GM18867 (cell line): ENCODE measurements around the gene MGAT4A.
"Not testable (repeated sequence)": the region's sequence is repeated elsewhere in the genome, so short reads cannot be mapped to it uniquely, and the experiment has no call there.

ENCODE experiments used
- ATAC-seq: cut with Tn5 transposase; IDR thresholded peaks from one replicate; pipeline ENCODE4 v1.9.1; 2021; ENCODE audit warnings: mild to moderate bottlenecking, moderate library complexity; ENCODE audit not compliant: unreplicated experiment

Gene MGAT4A

GRCh38 chr2:98730707-98731040 is 258 bp downstream of the MGAT4A start:
- peak; percentile 70 for ATAC-seq

DNA sequence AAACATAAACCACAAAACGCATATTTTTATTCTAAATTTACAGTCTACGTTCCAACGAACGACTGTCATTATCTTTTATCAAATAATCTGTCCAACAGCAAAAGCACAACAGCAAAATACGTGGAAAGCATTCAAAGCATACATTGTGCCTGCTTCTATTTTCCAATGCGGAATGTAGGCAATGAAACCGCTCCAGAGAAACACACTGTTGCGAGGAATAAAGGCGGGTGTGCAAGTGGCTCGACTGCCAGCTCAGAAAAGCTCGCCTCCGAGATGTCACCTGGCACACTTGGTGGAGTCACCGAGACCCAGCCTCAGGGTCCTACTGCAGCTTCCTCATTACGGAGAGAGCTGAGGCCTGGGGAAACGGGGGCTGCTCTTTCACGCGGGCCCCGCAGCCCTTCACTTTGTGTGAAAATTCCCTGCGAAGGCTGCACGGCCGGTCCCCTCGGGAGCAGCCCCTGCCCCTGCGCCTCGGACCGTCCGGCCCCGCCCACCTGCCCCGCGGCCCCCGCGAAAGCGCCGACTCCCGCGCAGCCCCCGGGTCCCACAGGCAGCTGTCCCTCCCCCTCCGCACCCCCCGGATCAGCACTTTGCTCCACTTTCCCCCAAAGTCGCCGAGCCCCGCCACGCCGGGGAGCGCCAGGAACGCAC is 752 bp downstream of the MGAT4A start:
- no peak for ATAC-seq

DNA sequence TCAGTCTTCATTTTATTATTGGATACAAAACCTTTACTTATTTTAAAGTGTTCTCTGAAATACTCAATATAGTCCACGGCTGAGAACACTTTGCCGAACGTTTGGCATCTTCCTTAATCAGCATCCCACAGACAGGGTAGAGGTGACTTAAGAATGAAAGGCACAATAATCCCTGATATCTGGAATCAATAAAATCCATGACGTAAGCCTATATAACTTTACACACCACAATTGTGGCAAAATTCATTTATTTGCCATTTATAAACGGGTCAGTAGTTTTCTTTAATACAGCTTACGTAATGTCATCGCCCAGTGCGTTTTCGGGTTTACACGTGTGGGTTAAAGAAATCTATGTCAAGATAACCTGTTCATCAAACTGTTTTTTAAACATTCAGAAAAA is 1.3 kb downstream of the MGAT4A start:
- ATAC-seq, result no peak

DNA sequence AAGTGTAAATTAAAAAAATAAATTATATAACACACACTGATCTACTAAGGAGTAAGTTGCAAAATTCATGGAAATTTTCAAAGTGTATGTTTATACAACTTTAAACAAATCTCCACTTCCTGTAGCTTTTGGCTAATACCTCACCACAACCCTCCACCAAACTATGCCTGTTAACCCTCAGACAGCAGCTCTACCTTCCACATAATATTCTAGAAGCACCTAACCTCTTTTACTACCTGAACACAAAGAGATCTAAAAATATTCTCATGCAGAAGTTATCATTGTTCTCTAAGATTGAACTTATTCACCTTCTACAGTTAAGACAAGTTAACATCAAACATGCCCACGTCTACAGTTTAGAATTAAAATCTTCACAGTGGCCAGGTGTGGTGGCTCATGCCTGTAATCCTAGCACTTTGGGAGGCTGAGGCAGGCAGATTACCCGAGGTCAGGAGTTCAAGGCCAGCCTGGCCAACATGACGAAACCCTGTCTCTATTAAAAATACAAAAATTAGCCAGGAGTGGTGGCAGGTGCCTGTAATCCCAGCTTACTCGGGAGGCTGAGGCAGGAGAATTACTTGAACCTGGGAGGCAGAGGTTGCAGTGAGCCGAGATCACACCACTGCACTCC is 2.7 kb downstream of the MGAT4A start:
- not testable (repeated sequence) for ATAC-seq

DNA sequence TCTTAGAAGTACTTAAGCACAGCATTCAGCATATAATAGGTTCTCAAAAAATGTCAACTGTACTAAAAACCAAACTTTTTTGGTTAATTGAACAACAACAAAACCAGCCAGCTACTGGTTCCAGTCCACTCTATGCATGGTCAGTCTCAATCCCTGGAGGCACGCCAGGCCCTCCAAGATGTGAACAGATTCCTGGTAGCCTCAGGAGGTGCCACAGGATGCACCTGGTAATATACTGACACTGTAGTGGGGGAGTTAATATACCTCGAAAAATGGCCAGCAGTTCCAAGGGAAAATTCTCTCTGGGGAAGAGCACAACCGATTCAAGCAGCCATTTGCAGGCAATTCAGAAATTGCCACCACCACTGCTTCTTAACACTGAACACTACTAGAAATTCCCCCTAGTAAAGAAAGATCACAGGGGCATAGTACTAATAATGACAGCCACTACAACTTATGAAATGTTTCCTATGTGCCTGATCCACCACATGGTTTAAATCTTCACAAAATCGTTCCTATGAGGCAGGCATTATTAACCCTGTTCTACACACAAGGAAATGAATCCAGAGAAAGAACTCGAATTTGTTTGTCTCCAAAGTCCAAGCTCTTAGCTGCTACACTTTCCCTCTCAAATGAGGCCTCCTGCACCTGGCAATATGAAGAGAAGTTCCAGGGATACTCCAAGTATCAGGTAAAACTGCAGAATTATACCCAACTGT is 3.4 kb downstream of the MGAT4A start:
- no peak for ATAC-seq

DNA sequence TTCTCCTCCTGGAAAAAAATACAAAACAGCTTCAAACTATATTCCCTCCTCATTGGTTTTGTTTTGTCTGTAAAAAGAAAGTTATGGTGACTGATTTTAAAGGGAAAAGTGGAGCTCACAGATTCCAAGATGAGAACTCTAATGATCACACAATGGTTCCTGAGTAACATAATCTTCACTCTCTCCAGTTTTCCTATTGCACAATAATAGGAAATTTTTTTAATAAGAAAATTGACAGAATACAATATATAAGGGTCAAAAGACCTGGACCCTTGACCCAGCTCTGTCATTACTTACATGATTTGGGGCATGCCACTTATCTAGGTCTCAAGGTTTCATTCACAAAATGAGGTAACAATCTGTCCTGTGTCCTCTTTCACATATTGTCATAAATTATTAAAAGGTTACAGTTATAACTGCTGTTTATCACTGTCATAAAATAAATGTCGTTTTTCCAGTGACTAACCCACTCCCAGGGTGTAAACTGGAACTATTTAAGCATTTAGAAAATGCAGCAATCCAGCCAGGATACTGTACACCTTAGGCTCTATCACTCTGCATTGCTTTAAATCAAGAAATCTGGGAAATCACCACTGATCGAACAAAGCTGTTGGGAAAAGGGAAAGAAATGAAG is 4.1 kb downstream of the MGAT4A start:
- no peak for ATAC-seq

DNA sequence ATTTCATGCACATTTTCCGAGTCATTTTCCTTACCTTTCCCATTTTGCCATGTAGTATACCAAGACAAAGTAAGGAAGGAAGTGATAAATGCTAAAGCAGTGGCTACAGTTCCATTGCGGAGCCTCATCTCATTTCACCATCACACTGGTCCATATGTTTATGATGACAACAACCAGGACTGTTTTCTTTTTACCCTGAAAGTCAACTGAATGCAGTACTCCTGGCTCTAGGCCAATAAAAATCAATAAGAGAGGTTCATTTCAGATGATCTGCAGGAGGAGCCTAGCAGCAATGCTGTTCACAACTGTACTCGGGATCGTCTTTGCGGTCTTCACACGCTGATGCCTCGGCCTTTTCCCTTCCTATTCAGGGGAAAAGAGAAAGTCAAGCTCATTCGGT is 4.7 kb downstream of the MGAT4A start:
- no peak for ATAC-seq

DNA sequence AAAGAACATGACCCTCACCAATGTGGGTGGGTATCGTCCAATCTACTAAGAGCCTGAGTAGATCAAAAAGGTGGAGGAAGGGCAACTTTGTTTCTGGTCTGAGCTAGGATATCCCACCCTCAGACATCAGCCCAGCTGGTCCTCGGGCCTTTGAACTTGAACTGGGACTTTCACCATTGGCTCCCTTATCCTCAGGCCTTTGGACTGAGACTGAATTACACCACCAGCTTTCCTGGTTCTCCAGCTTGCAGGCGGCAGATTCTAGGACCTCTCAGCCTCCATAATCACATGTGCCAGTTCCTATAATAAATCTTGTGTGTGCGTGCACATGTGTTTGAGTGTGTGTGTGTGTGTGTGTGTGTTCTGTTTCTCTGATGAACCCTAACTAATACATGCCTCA is 10.6 kb downstream of the MGAT4A start:
- ATAC-seq, result no peak

DNA sequence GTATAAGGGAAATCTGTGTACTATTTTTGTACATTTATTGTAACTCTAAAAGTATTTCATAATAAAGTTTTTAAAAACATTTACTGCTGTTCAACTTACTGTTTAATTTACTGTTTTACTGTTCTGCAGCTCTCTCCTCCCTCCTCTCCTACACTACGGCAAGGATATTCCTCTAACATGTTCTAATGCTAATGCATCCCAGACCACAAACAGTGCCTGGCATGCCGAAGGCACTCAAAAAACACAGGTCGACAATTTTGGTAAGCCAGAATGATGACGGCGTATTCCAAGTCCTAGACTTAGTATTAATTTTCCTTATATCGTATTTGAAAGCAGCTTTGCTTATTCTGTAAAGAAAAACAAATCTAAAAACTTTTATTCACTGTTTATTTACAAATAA is 13.3 kb downstream of the MGAT4A start:
- ATAC-seq, result no peak

DNA sequence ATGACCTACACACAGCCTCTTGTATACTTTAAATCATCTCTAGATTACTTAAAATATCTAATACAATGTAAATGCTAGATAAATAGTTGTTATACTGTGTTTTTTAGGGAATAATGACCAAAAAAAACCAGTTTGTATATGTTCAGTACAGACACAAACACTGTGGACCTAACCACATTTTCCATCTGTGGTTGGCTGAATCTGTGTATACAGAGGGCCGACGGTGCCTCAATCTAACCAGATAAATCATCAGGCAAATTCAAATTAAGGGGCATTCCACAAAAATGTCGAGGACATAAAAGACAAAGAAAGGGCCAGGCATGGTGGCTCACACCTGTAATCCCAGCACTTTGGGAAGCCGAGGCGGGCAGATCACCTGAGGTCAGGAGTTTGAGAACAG is 14.1 kb downstream of the MGAT4A start:
- no peak for ATAC-seq

GRCh38 chr2:98715812-98716451 is 15.0 kb downstream of the MGAT4A start:
- no peak for ATAC-seq

- peak; percentile 68 for ATAC-seq
These were observed 17.5 kb downstream of the MGAT4A start for GRCh38 chr2:98713332-98714015.

GRCh38 chr2:98712145-98712544 is 18.8 kb downstream of the MGAT4A start:
- ATAC-seq, result no peak

DNA sequence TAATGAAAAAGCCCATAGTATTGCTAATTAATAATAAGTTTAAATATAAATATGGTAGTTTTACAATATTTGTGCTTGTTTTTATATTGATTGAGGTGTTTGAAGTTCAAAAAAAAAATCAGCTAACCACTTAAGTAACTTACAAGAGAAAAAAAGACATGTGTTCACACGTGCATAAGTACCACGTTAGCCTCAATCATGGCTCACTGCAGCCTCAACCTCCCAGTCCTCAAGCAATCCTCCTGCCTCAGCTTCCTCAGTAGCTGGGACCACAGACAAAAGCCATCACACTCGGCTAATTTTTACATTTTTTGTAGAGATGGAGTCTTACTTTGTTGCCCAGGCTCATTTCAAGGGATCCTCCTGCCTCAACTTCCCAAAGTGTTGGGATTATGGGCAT is 19.4 kb downstream of the MGAT4A start:
- no peak for ATAC-seq

- no peak for ATAC-seq
These were observed 20.2 kb downstream of the MGAT4A start for GRCh38 chr2:98710734-98711133.

GRCh38 chr2:98709535-98709934 is 21.4 kb downstream of the MGAT4A start:
- no peak for ATAC-seq

DNA sequence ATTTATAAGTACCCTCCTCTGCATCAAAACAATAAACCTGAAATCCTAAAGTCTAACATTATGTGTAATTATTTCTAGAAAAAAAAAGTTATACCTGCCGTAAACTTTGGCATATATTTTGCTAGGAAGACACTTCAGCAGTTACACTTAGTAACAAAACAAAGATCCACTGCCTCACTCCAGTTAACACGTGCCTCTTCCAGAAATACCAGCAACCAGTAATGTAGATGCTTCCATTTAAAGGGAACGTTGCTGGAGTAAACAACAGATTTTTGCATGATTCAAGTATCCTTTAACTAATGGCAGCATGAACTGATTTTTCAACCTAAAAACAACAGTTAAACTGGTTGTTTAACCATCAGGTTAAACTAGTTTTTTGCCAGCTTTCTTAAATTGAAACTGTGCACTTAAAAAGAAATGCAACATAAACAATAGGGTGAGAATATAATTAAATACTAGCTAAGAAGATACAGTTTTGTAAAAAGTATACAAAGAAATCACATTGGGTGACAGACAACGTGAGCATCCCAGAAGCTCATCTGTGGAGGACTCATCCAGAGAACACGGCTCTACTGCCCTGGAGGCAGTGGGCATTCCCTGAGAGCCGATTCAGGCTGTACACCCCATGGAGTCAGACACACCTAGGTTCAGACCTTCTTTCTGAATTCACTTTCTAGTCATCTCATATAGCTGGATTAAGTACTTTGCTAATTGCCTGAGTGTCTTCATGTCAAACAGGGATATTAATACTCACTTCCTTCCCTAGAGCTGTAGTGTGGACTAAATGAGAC is 22.3 kb downstream of the MGAT4A start:
- no peak for ATAC-seq

DNA sequence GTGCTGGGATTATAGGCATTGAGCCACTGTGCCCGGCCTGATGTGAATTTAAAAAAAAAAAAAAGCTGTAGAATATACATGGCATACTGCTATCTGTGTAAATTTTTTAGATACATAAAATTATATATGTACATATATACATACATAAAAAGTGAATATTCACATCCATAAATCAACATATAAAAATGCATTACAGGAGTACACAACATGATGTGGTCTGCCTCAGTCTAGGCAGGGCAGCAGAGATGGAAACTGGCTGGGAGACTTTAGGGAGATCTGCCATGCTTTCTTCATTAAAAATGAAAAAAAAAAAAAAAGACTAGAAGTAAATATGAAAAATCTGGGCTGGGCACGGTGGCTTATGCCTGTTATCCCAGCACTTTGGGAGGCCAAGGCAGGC is 24.3 kb downstream of the MGAT4A start:
- ATAC-seq, result no peak

- ATAC-seq, result no peak
These were observed 25.7 kb downstream of the MGAT4A start for GRCh38 chr2:98705333-98705617.
